HG03103 (cell line): ENCODE measurements around the gene PPIB.
"Not testable (repeated sequence)": the region's sequence is repeated elsewhere in the genome, so short reads cannot be mapped to it uniquely, and the experiment has no call there.

Experiments used
- ATAC-seq: cut with Tn5 transposase; IDR thresholded peaks from one replicate; pipeline ENCODE4 v1.9.1; 2021; ENCODE audit warnings: low read depth; ENCODE audit not compliant: unreplicated experiment

Gene PPIB

GRCh38 chr15:64143276-64143675 is 19.5 kb downstream of the PPIB start:
- ATAC-seq, result no peak

- ATAC-seq, result no peak
These were observed 20.9 kb downstream of the PPIB start for GRCh38 chr15:64141798-64142512.

GRCh38 chr15:64138331-64138941 is 24.4 kb downstream of the PPIB start:
- no peak for ATAC-seq

- no peak for ATAC-seq
These were observed 25.5 kb downstream of the PPIB start for GRCh38 chr15:64137226-64137833.

GRCh38 chr15:64136347-64136746 is 26.5 kb downstream of the PPIB start:
- no peak for ATAC-seq

- no peak for ATAC-seq
These were observed 28.4 kb downstream of the PPIB start for GRCh38 chr15:64134345-64134829.

- no peak for ATAC-seq
These were observed 29.0 kb downstream of the PPIB start for GRCh38 chr15:64133623-64134344.

GRCh38 chr15:64132217-64132616 is 30.6 kb downstream of the PPIB start:
- no peak for ATAC-seq

- ATAC-seq, result no peak
These were observed 31.3 kb downstream of the PPIB start for GRCh38 chr15:64131547-64131946.

GRCh38 chr15:64130159-64130558 is 32.7 kb downstream of the PPIB start:
- no peak for ATAC-seq

GRCh38 chr15:64127521-64128270 is 35.1 kb downstream of the PPIB start:
- no peak for ATAC-seq

- no peak for ATAC-seq
These were observed 36.8 kb downstream of the PPIB start for GRCh38 chr15:64125978-64126377.

- no peak for ATAC-seq
These were observed 39.9 kb downstream of the PPIB start for GRCh38 chr15:64122936-64123351.

GRCh38 chr15:64122444-64122843 is 40.4 kb downstream of the PPIB start:
- no peak for ATAC-seq

GRCh38 chr15:64121614-64122013 is 41.2 kb downstream of the PPIB start:
- ATAC-seq, result no peak

GRCh38 chr15:64120322-64120721 is 42.5 kb downstream of the PPIB start:
- ATAC-seq, result not testable (repeated sequence)

GRCh38 chr15:64117759-64118487 is 44.9 kb downstream of the PPIB start:
- no peak for ATAC-seq

GRCh38 chr15:64112904-64113303 is 49.9 kb downstream of the PPIB start:
- no peak for ATAC-seq

- no peak for ATAC-seq
These were observed 50.6 kb downstream of the PPIB start for GRCh38 chr15:64112073-64112772.
